HCT116 (cell line): Measurements from ENCODE around the gene USP36. TPM values are rescaled to one million over a fixed set of nuclear protein-coding genes. Genes with fewer than 3 reads are reported as not detected.

Experiments used
- ATAC-seq: fragments of 200-7000 bp; cut with Tn5 transposase; 2 replicates; pipeline ENCODE4 v1.9.1; 2020; ENCODE audit warnings: mild to moderate bottlenecking, moderate library complexity
- BruUV-seq: library from RNA; stranded (reverse); fragments of 400-500 nt; replicated peaks from 2 replicates; lab custom pipeline; 2021; lab: Mats Ljungman, UMichigan
- CTCF ChIA-PET: fragments of 300-600 bp; sonication (Branson Sonifier 250); formaldehyde crosslinking; loops from one replicate; lab custom pipeline; 2021; ENCODE audit warnings: antibody characterized with exemption; lab: Charles Lee
- POLR2A ChIA-PET: fragments of 300-600, 350-600 bp; sonication (Branson Sonifier 250); formaldehyde crosslinking; loops from one replicate; lab custom pipeline; 2021; ENCODE audit warnings: antibody characterized with exemption; lab: Charles Lee
- RAD21 ChIA-PET, 2 experiments: fragments of 300-600 bp; sonication (Branson Sonifier 250); formaldehyde crosslinking; loops; one replicate each; lab custom pipeline; 2023; ENCODE audit warnings: low total read pairs in 2 of 2; ENCODE audit not compliant: uncharacterized antibody in 2 of 2, unreplicated experiment in 2 of 2, low non-redundant PET in 1 of 2; lab: Charles Lee
- DNase-seq: peaks from one replicate; pipeline ENCODE4 v3.0.0-alpha.2; 2010; ENCODE audit warnings: low read depth, low spot score
- H2AFZ ChIP-seq: fragments of 200-600 bp; shearing (Covaris generic), sonication (generic); 2 replicates; pipeline ENCODE4 v1.6.1; 2017; ENCODE audit warnings: low read depth, mixed run types, mixed read lengths, antibody characterized with exemption, low read length; ENCODE audit not compliant: poor library complexity, severe bottlenecking
- H3K27ac ChIP-seq: 2 replicates; pipeline ENCODE4 v1.5.1; 2012; ENCODE audit warnings: low read depth, low read length
- H3K27me3 ChIP-seq: fragments of 200-600 bp; sonication (generic); 2 replicates; pipeline ENCODE4 v1.6.1; 2016; ENCODE audit warnings: mixed run types, low read length, mixed read lengths; ENCODE audit not compliant: insufficient read depth
- H3K36me3 ChIP-seq, 2 experiments: fragments of 200-500 bp in 1 of 2; fragments of 200-600 bp in 1 of 2; sonication (Bioruptor generic) in 1 of 2; sonication (generic) in 1 of 2; 2 replicates each; pipeline versions ENCODE4 v1.5.1 to v1.6.1; 2014 to 2016; ENCODE audit warnings: low read length in 2 of 2, inconsistent platforms in 1 of 2, mixed read lengths in 1 of 2, mixed run types in 1 of 2; ENCODE audit not compliant: insufficient read depth in 2 of 2, control insufficient read depth in 1 of 2
- H3K4me1 ChIP-seq, 2 experiments: fragments of 200-600 bp in 1 of 2; sonication (generic) in 1 of 2; 2 replicates each; pipeline versions ENCODE4 v1.5.1 to v1.6.1; 2012 to 2017; ENCODE audit warnings: low read length in 2 of 2, inconsistent platforms in 1 of 2, mild to moderate bottlenecking in 1 of 2, mixed read lengths in 1 of 2, mixed run types in 1 of 2, moderate library complexity in 1 of 2; ENCODE audit not compliant: insufficient read depth in 2 of 2, control insufficient read depth in 1 of 2
- H3K4me2 ChIP-seq: fragments of 200-600 bp; sonication (generic); 2 replicates; pipeline ENCODE4 v1.6.1; 2017; ENCODE audit warnings: mixed run types, low read length, mixed read lengths
- H3K4me3 ChIP-seq, 2 experiments: fragments of 200-600 bp in 1 of 2; sonication (generic) in 1 of 2; replicated peaks in 1 of 2; 2 replicates each; pipeline ENCODE4 v1.5.1; 2011 to 2016; ENCODE audit warnings: low read length in 2 of 2, control low read depth in 1 of 2, low read depth in 1 of 2, mild to moderate bottlenecking in 1 of 2, mixed read lengths in 1 of 2, mixed run types in 1 of 2
- H3K79me2 ChIP-seq: fragments of 200-600 bp; sonication (generic); 2 replicates; pipeline ENCODE4 v1.6.1; 2017; ENCODE audit warnings: mild to moderate bottlenecking, mixed run types, low read length, moderate library complexity, mixed read lengths; ENCODE audit not compliant: insufficient read depth
- H3K9ac ChIP-seq: fragments of 200-600 bp; sonication (generic); 2 replicates; pipeline ENCODE4 v1.6.1; 2016; ENCODE audit warnings: low read length, mixed read lengths
- H3K9me2 ChIP-seq: fragments of 200-600 bp; sonication (generic), shearing (Covaris generic); 2 replicates; pipeline ENCODE4 v1.6.1; 2017; ENCODE audit warnings: mixed run types, mild to moderate bottlenecking, moderate library complexity; ENCODE audit not compliant: insufficient read depth
- H3K9me3 ChIP-seq, 2 experiments: fragments of 200-500 bp in 1 of 2; fragments of 200-600 bp in 1 of 2; sonication (Bioruptor generic) in 1 of 2; sonication (generic) in 1 of 2; 2 replicates each; pipeline ENCODE4 v1.6.1; 2014 to 2017; ENCODE audit warnings: low read length in 2 of 2, mixed read lengths in 2 of 2, inconsistent platforms in 1 of 2, low read depth in 1 of 2, mild to moderate bottlenecking in 1 of 2, mixed run types in 1 of 2, moderate library complexity in 1 of 2; ENCODE audit not compliant: control insufficient read depth in 1 of 2, insufficient read depth in 1 of 2
- H4K20me1 ChIP-seq: fragments of 200-600 bp; sonication (generic), shearing (Covaris generic); 2 replicates; pipeline ENCODE4 v1.6.1; 2017; ENCODE audit warnings: mixed run types, mild to moderate bottlenecking, moderate library complexity; ENCODE audit not compliant: insufficient read depth
- CBX3 ChIP-seq: IDR thresholded peaks from 2 replicates; pipeline ENCODE4 v1.6.1; 2012; ENCODE audit warnings: low read depth
- CEBPB ChIP-seq: IDR thresholded peaks from 2 replicates; pipeline ENCODE4 v1.6.1; 2012; ENCODE audit warnings: low read depth
- EGR1 ChIP-seq: IDR thresholded peaks from 2 replicates; pipeline ENCODE4 v1.6.1; 2012; ENCODE audit warnings: low read depth
- FOSL1 ChIP-seq: IDR thresholded peaks from 2 replicates; pipeline ENCODE4 v1.6.1; 2012; ENCODE audit warnings: low read depth
- JUND ChIP-seq: IDR thresholded peaks from 2 replicates; pipeline ENCODE4 v1.6.1; 2012
- POLR2A ChIP-seq: IDR thresholded peaks from 2 replicates; pipeline ENCODE4 v1.7.0; 2011; ENCODE audit warnings: borderline replicate concordance; ENCODE audit not compliant: insufficient read depth, insufficient read length; ENCODE audit errors: extremely low read depth
- POLR2AphosphoS5 ChIP-seq: IDR thresholded peaks from 2 replicates; pipeline ENCODE4 v1.6.1; 2011; ENCODE audit warnings: mild to moderate bottlenecking, low read depth, low read length, moderate library complexity
- SRF ChIP-seq: IDR thresholded peaks from 2 replicates; pipeline ENCODE4 v1.6.1; 2012; ENCODE audit warnings: low read depth
- TCF7L2 ChIP-seq: IDR thresholded peaks from 2 replicates; pipeline ENCODE4 v1.7.0; 2011; ENCODE audit warnings: borderline replicate concordance, inconsistent platforms; ENCODE audit not compliant: insufficient read depth, insufficient read length; ENCODE audit errors: extremely low read depth
- YY1 ChIP-seq: IDR thresholded peaks from 2 replicates; pipeline ENCODE4 v1.6.1; 2011; ENCODE audit warnings: low read length, low read depth, moderate library complexity, mild to moderate bottlenecking; ENCODE audit not compliant: insufficient replicate concordance; ENCODE audit errors: extremely low read depth
- ZFX ChIP-seq: fragments of 450-650 bp; IDR thresholded peaks from 2 replicates; pipeline ENCODE4 v1.6.1; 2017
- intact Hi-C: fragments of 100-400 bp; cut with micrococcal nuclease; formaldehyde crosslinking; loops from 2 replicates; pipeline ENCODE4 v1.10.0; 2022
- total RNA-seq: library from RNA; stranded (reverse); gene quantifications from one replicate; pipeline ENCODE4 v1.2.1, GENCODE V29; 2021; ENCODE audit not compliant: unreplicated experiment
- TF ChIP-seq, protein P1 (sequence below): IDR thresholded peaks from 2 replicates; pipeline ENCODE4 v1.6.1; 2012

Gene USP36
- total RNA-seq, 1 experiment from 2014 or later, result 104 TPM

- RAD21 ChIA-PET, result interaction anchor here (0.6 to 1.2 kb wide), 2 partner anchors 15 to 89 kb away, joined by 3 read pairs; no protein-coding TSS in a partner anchor
- no peaks in the 10 kb centered on the region for H3K36me3 ChIP-seq
- POLR2A ChIA-PET, result no interaction called here
- peak overlapping the region; percentile 82 for H3K9ac ChIP-seq
- H3K4me1 ChIP-seq, result peaks cover 48 to 82% of the 10 kb centered on the region in 2 experiments
- BruUV-seq, result TSS peak; percentile 86
- H3K9me3 ChIP-seq, result no peaks in the 10 kb centered on the region
- no peaks in the 10 kb centered on the region for H3K27me3 ChIP-seq
- H3K4me2 ChIP-seq, result peak overlapping the region; percentile 97
- H2AFZ ChIP-seq, result no peak overlapping the region
- H3K9me2 ChIP-seq, result no peaks in the 10 kb centered on the region
- H3K27ac ChIP-seq, result peak overlapping the region; percentile 95
- H3K79me2 ChIP-seq, result peaks cover 23% of the 10 kb centered on the region; the same call in 1 of the 2 replicates
- no peak for TF ChIP-seq TCF7L2
- no peak for TF ChIP-seq CBX3
- TF ChIP-seq, all 23 proteins: peak for 0
- peak overlapping the region; percentile 41 to 54 for H3K4me3 ChIP-seq
- no peaks in the 10 kb centered on the region for H4K20me1 ChIP-seq
- ATAC-seq (no peak), DNase-seq (no peak)
- CTCF ChIA-PET, result interaction anchor here (1.7 kb wide), 1 partner anchor 17 kb away, joined by 6 read pairs; no protein-coding TSS in a partner anchor
- intact Hi-C loops, result no loop called here
These were observed 42.0 kb upstream of the USP36 start for GRCh38 chr17:78882540-78883088.

DNA sequence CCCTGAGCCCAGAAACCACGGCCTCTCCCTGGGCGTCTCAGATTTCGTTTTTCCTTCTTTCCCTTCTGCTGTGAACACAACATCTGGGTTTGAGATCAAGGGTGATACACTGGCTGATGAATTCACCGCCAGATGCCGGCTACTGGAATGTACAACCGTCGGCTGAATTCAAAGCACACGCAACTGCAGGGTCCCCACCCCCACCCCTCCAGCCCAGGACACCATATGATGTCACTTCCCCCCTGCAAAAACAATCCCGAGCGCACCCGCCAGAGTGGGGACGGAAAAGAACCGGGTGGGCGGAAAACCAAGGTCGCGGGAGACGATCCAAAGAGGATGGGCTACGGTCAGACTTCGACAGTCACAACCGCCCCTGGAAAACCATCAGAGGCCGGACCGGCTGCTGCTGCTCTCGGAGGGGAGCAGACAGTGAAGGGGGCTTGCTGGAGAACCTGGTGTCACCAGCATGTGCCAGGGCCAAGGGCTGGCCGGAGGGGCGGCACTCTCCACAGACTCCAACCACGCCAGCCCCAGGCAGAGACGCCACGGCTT lies 39.1 kb upstream of the USP36 start:
- H3K9ac ChIP-seq, result peak overlapping the region; percentile 10; the same call in 1 of the 2 replicates
- no peak overlapping the region for H3K4me3 ChIP-seq
- peaks cover 19% of the 10 kb centered on the region; the same call in 1 of the 2 replicates for H3K79me2 ChIP-seq
- ATAC-seq, result no peak
- H3K4me2 ChIP-seq, result 0 out of 2 replicates have a peak overlapping the region, but pooled peaks have one; percentile 22
- TF ChIP-seq SRF, result no peak
- TF ChIP-seq, protein P1, sequence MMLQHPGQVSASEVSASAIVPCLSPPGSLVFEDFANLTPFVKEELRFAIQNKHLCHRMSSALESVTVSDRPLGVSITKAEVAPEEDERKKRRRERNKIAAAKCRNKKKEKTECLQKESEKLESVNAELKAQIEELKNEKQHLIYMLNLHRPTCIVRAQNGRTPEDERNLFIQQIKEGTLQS, result no peak
- no peak for TF ChIP-seq FOSL1
- no peak for TF ChIP-seq CBX3
- TF ChIP-seq POLR2A, result no peak
- no peak for TF ChIP-seq TCF7L2
- TF ChIP-seq POLR2AphosphoS5, result no peak
- TF ChIP-seq YY1, result no peak
- no peak for TF ChIP-seq ZFX
- TF ChIP-seq EGR1, result no peak
- no peak for TF ChIP-seq JUND
- no peak for TF ChIP-seq CEBPB
- TF ChIP-seq, all 23 proteins: peak for 0
- CTCF ChIA-PET, result interaction anchor here (1.0 to 6.0 kb wide), 2 partner anchors 14 kb away, joined by 3 to 55 read pairs; no protein-coding TSS in a partner anchor
- RAD21 ChIA-PET, result no interaction called here
- BruUV-seq, result no TSS peak
- Histone ChIP-seq H3K9me2 (no peaks in the 10 kb centered on the region), H4K20me1 (no peaks in the 10 kb centered on the region), H3K9me3 (no peaks in the 10 kb centered on the region), H3K4me1 (peaks cover 40 to 81% of the 10 kb centered on the region in 2 experiments), H3K27me3 (no peaks in the 10 kb centered on the region), H3K36me3 (no peaks in the 10 kb centered on the region), H3K27ac (no peak overlapping the region; the same call in 1 of the 2 replicates), H2AFZ (no peak overlapping the region)
- intact Hi-C loops, result no loop called here
- no peak for DNase-seq
- POLR2A ChIA-PET, result no interaction called here
